CD4-positive, alpha-beta T cell treated with Interleukin-10 for 1 hour (primary cell): ENCODE measurements around the gene ENTPD7.

ENCODE experiments used
- DNase-seq: peaks from one replicate; pipeline ENCODE4 v3.0.0-alpha.2; 2020

The ENTPD7 gene

GRCh38 chr10:99652800-99653390 is 6.4 kb upstream of the ENTPD7 start:
- no peak for DNase-seq

DNA sequence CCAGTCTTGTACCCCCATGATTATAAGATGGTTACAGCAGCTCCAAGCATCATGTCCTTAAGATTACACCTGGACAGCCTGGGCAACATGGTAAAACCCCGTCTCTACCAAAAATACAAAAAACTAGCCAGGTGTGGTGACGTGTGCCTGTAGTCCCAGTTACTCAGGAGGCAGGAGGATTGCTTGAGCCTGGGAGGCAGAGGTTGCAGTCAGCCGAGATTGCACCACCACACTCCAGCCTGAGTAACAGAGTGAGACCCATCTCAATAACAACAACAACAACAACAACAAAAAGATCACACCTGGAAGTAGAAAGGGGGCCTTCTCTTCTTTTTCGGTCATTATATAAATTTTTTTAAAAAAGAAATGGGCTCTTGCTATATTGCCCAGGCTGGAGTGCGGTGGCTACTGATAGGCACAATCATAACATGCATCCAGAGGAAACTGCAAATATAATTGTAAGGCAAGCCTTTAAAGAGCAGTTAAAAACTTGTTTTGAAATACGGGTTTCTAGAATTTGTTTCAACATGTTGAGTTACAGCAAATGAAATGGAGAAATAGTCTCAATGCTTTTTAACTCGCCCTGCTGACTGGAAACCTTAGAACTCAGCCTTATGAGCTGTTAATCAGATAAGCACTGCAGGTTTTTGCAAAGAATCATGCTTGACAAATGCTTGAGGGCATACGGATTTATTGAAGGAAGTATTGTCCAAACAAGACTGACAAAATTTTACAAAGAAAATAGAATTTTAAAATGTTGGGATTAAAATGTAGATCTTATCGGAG is 4.7 kb upstream of the ENTPD7 start:
- DNase-seq: no peak

DNA sequence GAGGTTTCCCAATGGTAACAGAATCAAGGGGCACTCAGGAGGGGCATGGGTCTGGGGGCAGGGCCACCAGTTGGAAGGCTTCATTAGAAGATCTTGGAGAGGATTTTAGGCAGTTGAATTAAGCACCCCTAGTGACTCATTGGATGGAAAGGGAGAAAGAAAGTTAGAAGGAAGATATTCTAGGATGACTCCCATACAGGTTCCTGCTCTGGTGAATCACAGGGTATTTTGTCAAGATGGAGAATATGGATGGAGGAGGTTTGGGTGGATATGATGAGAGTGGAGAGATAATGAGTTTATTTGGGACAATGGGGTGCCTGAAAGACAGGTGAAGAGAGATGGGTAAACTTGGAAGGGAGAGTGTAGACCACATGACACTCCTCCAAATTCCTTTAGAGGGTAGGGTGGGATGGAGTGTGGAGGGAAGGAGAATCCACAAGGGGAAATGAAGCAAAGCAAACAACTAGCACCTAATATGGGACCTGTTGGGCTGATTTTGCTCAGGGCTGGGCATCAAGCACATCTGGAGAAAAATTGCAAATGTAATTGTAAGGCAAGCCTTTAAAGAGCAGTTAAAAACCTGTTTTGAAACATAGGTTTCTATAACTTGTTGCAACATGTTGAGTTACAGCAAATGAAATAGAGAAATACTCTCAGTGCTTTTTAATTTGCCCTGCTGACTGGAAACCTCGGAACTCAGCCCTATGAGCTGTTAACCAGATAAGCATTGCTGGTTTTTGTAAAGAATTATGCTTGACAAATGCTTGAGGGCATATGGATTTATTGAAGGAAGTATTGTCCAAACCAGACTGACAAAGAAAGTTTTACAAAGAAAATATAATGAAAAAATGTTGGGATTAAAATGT is 2.9 kb upstream of the ENTPD7 start:
- DNase-seq: no peak

GRCh38 chr10:99658622-99659030 is 683 bp upstream of the ENTPD7 start:
- peak; percentile 40 for DNase-seq

GRCh38 chr10:99659868-99660366 is 608 bp downstream of the ENTPD7 start:
- DNase-seq: peak; percentile 3

- DNase-seq: no peak
These were observed 1.5 kb downstream of the ENTPD7 start for GRCh38 chr10:99660662-99661376.

DNA sequence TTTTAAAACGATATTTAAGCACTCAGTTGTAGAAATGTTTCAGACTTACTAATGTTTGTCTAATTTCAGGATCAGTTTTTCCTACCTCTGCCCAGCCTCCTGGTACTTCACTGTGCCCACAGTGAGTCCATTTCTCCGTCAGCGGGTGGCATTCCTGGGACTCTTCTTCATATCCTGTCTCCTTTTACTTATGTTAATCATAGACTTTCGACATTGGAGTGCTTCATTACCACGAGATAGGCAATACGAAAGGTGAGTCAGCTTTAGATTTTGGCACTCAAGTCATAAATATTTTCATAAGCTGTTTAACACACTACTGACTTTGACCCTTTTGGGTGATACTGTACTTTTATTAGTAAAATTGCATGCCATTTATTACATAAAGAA is 2.1 kb downstream of the ENTPD7 start:
- no peak for DNase-seq

DNA sequence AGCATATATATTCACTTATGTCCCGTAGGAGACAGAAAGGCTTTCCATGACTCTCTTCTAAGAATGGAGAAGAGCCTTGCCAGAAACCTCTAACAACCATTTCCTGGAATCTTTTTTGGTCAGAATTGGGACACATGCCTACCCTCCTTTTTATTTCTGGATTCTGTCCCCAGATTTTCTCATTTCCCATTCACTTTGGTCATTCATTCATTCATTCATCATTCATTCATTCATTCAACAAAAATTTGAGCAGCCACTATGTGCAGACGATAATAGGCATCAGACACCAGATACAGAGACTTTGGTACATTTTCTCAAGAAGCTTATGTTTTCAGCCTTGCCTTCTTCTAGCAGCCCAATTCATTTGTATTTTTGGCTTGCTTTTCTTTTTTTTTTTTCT is 6.0 kb downstream of the ENTPD7 start:
- no peak for DNase-seq

DNA sequence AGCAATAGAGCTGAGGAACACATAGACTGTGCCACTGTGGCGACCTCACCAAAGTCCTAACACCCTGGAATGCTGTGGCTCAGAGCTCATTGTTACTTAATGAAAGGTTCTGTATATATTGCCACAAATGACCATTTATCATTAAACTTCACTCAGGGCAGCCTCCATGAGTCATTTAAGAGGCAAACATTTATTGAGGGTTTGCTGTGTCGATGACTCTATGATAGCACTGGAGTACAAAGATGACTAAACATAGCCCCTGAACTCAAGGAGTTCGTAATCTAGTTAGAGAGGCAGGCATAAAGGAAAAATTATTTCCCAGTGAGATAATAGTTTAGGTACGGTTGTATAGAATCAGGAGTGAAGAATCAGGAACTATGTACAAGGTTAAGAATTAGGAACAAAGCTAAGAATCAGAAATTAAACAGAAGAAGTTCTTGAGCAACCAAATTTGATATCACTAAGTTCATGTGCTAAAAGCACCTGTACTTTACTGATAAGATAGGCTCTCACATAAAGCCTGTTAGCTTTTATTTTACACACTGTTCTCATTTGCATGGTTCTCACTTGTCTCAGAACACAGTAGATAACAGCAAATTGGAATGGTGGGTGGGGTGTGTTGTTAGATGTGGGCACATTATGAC is 7.9 kb downstream of the ENTPD7 start:
- no peak for DNase-seq

- DNase-seq: no peak
These were observed 12.1 kb downstream of the ENTPD7 start for GRCh38 chr10:99671386-99671785.

- no peak for DNase-seq
These were observed 13.6 kb downstream of the ENTPD7 start for GRCh38 chr10:99672884-99673283.

DNA sequence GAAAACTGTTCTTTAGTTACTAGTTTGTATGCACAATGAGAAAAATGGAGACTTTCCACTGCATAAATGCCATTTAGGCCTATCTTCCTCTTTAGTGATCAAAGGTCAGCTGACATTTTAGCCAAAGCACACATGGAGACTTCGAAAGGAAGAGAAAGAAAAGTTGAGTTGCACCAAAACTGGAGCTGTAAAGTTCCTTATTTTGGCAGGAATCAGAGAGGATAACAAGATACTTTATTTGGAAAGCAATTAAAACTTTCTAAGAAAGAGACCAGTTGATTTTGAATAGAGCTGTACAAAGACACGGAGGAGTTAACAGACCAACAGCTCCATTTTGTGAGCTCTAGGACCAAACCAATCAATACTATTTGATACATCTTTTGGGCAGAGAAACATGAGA is 14.2 kb downstream of the ENTPD7 start:
- no peak for DNase-seq

DNA sequence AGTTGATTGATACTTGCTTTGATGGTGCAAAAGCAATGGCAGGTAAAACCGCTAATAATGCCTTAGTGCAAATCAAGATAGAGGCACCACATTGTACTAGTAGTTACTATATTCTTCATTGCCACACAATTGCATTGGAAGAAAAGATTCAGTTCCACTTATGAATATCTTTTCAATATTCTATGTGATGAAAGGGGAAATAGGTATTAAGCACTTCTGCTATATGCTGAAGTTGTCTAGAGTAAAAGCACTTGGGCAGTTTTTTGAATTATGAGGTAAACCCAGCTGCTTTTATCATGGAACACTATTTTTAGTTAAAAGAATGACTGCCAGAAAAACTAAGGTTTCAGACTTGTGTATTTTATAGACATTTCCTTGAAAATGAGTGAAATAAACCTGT is 15.5 kb downstream of the ENTPD7 start:
- no peak for DNase-seq

GRCh38 chr10:99676426-99676825 is 17.1 kb downstream of the ENTPD7 start:
- no peak for DNase-seq

DNA sequence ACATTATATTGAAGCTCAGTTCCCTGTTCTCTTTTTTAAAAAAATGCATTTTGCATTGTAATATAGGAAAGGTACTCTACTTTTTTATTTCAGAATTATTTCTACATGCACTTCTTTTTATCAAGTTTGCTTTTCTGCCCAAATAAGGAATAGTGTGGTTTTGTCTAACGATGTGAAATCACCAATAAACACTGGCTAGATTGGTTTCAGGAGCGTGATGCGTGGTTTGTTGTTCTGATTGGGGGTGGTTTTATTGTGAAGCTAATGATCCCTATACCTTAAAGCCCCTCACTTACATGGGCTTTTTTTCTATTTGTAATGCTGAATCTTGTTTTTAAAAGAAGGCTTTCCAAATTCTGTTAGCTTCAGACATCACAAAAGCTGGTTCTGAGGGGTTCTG is 17.6 kb downstream of the ENTPD7 start:
- no peak for DNase-seq

DNA sequence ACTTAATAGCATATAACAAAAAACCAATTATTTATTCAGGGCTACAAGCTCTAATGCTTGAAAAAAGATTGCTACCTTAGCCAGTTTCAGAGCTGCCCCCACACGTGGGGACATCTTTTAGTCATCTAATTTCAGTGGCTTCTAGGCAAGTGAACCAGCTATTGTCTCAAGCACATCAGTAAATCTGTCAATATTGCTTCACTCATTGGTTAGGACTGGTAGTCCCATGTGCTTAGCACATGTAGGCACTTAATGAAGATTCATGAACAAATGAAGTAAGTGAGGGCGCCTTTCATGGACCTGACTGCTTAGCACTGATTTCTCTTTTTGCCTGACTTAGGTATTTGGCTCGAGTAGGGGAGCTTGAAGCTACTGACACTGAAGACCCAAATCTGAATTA is 19.6 kb downstream of the ENTPD7 start:
- DNase-seq: no peak

DNA sequence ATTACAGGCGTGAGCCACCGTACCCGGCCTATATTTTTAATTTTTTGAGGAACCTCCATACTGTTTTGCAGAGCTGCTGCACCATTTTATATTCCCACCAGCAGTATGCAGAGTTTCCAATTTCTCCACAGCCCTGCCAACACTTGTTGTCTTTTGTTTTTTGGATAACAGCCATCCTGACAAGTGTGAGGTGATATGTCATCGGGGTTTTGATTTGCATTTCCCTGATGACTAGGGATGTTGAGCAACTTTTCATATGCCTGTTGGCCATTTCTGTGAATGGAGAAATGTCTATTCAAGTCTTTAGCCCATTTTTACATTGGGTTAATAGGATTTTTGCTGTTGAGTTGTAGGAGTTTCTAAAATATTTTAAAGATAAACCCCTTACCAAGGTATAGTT is 22.2 kb downstream of the ENTPD7 start:
- no peak for DNase-seq

GRCh38 chr10:99682032-99682431 is 22.7 kb downstream of the ENTPD7 start:
- DNase-seq: no peak

- no peak for DNase-seq
These were observed 23.4 kb downstream of the ENTPD7 start for GRCh38 chr10:99682752-99683151.

DNA sequence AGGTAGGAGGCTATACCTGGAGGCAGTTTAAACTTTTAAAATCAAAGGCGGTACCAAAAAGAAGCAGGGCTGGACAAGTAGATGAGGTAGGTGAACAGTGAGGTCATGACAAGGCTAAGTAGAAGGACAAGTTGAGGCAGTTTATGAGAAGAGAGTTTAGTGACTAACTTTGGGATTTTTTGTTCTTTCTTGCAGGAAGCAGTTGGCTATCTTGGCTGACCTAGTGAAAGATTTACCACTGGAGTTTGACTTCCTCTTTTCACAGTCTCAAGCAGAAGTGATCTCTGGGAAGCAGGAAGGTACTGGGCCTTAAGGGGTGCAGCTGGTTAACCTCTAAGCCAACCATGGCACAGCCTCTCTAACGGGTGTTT is 26.3 kb downstream of the ENTPD7 start:
- no peak for DNase-seq

- DNase-seq: no peak
These were observed 30.2 kb downstream of the ENTPD7 start for GRCh38 chr10:99689461-99689860.

GRCh38 chr10:99693933-99694583 is 34.7 kb downstream of the ENTPD7 start:
- no peak for DNase-seq
